Stimulated activated CD4-positive, alpha-beta T cell treated with anti-CD3 and anti-CD28 coated beads, Interleukin-1b, Interleukin-23, amount 100 ng/mL, for 24 hours (primary cell): ENCODE data around the gene KLHL36.

Source experiments
- DNase-seq, 4 experiments: peaks; one replicate each; pipeline ENCODE4 v3.0.0-alpha.2; 2020; ENCODE audit warnings: low read depth in 4 of 4, low spot score in 1 of 4

Gene KLHL36

DNA sequence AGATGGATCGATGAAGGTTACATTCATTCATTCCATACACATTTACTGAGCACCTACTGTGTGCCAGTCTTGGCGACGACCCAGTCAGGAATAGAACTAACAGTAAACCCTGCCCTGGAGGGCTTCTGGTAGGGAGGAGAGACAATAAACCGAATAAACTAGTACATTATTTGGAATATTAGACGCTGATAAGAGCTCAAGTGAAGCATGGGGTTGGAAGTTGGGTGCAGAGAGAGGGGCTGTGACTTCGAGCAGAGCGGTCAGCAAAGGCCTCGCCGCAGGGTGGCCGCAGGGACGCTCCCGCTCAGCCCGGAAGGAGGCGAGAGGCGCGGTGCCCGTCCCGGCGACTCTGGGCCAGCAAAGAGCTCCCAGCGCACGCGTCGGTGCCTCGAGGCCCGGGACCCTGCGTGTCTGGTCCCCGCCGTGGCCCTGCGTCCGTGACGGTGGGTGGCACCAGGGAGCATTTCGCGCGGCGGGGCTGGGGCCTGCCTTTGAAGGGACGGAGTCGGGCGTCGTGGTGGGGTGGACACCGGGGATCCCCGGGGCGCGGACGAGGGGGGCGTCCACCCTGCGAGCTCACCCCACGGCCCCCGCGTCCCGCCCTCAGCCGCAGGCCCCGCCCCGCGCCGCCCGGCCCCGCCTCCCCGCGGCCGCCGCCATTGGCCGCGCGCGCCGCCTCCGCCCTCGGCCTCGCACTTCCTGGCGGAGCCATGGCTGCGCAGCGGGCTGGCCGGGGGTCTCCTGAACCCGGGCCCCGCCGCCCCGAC is at the start of gene KLHL36:
TSS of gene KLHL36 (plus strand) at position 684 of the 767 bp plus-strand sequence. CDS start 2,357 bp downstream, outside the sequence.
- DNase-seq = peak; percentile 46 to 52 (median 48)

DNA sequence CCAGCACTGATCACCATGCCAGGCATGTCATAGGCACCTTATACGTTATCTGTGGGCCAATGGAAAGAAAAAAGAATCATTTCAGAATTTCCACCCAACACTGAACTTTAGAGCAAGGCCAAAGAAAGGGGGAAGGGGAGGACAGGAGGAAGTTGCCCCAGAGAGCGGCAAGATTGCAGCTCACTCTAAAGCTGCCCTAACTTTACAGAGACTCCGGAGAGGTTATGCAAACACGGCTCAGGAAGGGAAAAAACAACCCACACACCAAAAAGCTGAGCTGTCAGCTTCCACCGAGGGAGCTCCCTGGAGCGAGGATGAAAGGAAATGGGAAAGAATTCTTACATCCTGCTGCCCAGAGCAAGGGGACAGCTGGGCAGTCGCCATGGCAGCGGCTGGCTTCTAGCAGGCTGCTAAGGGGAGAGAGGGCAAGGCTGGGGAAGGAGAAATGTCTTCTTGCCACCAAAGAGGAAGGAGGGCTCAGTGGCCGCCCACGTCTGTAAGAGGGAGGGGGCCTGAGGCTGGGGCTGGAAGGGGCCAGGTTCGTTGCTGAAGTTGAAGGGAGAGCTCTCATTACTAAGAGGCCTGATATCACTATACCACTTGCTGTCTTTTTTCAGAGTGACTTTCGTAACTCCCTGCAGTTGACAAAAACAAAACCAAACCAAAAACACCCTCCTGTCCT is 48.6 kb upstream of the KLHL36 start:
- DNase-seq = peak in 2 of 4 experiments; percentile 57 to 70

DNA sequence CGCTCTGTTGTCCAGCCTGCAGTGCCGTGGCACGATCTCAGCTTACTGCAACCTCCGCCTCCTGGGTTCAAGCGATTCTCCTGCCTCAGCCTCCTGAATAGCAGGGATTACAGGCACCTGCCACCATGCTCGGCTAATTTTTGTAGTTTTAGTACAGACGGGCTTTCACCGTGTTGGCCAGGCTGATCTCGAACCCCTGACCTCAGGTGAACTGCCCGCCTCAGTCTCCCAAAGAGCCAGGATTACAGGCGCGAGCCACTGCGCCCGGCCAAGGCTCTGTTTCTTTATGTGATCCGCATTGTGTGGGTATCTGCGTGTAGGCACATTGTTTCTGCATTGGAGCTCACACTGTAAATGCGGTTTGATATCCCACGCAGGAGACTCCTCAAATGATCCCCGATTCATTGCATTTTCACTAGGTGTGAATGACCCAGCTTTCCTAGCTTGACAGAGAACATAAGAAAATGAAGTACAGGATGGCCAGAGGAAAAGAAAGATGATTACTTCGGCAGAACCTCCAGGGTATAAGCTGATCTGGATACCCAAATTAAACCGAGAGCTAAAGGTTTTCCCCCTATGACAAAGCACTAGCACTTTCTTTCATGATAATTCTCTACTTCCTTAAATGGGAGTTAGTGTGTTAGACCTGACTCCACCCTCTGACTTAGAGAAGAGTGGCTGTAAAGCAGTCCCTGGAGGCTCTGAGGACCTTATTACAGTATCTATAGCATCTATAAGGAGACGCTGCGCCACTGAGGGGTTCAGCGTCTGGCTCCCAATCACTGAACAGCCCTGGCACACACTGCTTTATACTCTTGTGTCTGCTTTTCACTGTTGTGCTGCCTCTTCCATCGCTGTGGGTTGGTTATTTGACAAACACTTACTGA is 47.7 kb upstream of the KLHL36 start:
- no peak for DNase-seq

DNA sequence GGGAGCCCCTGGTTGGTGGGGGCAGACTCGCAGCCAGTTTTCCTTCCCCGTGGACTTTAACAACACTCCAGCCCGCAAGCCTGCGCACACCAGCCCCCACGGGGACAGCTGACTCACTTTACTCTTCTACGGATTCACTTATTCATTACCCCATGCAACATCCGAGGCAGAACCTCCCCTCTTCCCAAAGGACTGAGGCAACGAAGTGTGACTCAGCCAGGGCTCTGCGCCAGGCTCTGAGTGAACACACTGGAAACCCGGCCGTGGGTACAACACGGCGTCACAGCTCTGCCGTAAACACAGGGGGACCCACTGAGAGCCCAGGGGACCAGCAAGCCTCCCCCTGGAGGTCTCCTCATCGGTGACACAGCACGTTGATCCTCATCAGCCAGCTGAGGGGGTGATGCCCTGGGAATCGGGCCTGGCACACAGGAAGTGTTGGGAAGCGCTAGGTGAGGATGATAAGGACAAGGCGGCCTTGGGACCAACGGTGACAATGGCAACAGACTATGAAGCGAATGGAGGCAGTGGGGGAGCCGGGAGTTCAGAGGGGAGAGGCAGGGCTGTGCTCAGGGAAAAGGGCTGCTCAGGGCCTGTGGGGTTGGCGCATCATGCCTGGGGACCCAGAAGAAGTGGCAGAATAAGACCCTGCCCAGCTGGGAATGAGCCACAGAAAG is 45.0 kb upstream of the KLHL36 start:
- DNase-seq = peak in 1 of 4 experiments; percentile 52

DNA sequence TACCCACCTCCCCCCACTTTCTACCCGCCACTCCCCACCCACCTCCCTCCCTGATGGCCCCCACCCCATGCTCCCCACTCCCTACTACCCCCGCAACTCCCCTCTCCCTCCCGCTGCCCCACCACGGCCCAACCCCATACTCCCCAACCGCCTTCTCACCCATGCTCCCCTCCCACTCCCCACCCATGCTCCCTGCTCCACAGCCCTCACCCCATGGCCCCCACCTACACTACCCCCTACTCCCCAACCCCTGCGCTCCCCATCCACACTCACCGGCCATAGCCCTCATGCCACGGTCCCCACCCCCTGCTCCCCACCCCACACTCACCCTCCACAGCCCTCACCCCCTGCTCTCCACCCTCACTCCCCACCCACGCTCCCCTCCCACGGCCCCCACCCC is 44.4 kb upstream of the KLHL36 start:
- no peak for DNase-seq

DNA sequence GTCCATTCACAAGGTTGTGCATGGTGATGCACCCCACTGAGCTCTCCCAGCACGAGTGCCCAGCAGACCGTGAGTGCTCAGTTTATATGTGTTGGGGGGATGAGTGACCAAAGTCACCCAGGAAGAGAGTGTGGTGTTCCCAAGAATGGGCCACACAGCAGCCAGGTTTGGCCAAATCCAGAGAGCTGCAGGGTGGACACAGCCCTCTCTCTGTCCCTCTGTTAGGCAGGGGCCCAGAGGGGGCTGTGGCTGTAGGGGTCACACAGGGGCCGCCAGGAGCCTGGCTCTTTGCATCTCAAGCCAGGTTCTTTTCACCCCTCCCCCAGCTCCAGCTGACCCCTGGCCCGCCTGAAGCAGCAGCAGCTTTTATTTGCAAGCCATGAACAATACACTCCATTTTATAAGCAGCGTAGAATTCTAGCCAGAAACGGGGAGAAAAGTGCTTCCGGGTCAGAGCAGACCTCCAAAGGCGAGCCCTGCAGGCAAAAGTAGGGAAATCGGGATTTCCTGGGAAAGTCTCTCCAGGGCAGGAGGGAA is 43.8 kb upstream of the KLHL36 start:
- no peak for DNase-seq

DNA sequence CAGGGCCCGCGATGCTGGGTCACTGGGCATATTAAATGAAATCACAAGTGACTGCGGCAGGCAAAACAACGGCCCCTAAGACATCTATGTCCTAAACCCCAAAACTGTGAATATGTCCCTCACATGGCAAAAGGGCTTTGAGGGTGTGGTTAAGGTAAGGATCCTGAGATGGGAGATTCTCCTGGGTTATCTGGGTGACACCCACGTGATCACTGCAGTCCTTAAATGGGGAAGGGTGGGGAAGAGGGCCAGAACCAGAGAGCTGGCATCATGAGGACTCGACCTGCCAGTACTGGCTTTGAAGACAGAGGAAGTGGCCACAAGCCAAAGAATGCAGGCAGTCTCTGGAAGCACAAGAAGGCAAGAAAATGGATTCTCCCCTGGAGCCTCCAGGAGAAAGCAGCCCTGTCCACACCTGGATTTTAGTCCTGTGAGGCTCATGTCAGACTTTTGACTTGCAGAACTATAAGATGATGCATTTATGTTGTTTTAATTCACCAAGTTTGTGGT is 42.9 kb upstream of the KLHL36 start:
- no peak for DNase-seq

DNA sequence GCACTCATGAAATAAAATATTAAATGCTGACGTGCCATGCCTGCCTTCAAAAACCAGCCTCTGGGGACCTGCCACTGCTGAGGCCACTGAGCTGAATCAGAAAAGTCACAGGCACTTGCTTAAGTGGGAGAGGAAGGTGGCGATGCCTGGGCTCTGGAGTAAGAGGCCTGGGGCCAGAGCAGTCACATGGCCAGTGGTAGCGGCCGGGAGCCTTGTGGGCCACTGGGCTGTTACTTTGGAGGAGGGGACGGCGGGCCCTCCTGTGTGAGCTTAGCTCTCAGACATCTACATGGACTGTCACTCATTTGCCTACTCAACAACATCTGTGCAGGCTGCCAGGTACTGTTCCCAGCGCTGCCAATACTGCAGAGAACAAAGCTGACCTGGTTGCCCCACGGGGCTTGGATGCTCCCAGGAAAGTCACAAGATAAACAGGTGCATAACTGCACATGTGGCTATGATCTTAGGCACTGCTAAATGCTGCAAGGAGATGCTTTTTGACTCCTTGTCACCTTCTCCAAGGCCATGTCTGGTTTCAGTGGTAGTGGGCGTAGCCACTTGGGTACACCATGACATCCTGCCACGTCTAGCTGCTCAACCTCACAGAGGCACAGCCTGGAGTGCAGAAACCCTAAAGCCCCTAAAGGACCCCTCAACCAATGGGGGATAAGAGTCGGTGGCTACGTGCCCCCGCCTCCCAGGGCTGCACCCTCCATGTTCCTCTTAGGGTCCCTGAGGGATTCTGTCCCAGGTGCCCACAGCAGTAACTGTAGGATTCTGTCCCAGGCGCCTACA is 42.0 kb upstream of the KLHL36 start:
- DNase-seq = no peak

DNA sequence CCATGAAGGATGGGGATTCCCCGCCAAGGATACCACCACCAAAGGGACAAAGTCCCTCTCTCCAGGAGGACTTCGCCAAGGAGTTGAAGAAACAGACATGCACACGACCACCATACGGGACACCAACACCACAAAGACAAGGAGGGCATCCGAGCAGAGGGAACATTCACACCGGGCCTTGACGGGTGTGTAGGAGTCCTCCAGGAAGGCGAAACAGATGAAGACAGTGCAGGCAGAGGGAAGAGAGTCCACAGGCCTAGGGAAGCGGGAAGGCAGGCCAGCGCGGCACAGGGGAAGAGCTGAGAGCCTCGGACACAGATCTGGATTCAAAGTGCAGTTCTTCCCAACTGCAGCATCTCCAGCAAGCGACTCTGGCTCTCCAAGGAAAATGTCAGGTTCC is 41.2 kb upstream of the KLHL36 start:
- no peak for DNase-seq

DNA sequence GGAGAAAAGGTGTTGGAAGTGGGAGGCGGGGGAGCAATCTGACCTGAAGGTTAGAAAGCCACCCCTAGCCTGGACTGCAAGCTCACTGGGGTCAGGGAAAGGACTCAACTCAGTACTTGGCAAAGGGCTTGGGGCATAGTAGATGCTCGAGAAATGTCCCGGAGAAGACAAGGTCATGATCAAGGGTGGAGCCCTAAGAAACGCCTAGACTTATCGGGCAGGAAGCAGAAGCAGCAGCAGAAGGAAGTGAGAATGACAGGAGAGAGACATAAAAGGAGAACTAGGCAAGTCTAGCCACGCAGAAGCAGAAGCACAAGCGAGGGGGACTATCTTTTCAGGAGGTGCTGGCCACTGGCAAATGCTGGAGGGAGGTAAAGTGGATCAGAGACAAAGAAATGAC is 40.6 kb upstream of the KLHL36 start:
- DNase-seq = no peak

DNA sequence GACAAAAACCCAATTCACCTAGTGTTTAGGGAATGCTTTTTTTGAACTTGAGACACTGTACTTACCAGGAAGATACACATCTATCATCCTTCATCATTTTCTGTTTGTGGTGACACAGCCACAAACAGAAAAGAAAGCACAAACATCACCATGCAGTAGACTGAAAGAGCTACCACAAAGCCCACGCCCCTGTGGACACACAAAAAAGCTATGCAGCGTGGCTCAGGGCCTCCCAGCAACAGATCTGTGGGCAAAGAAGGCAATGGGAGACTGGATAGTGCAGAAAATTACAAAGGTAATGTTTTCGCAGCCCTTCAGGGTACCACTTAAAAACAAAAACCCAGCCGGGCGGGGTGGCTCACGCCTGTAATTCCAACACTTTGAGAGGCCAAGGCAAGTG is 40.0 kb upstream of the KLHL36 start:
- no peak for DNase-seq

DNA sequence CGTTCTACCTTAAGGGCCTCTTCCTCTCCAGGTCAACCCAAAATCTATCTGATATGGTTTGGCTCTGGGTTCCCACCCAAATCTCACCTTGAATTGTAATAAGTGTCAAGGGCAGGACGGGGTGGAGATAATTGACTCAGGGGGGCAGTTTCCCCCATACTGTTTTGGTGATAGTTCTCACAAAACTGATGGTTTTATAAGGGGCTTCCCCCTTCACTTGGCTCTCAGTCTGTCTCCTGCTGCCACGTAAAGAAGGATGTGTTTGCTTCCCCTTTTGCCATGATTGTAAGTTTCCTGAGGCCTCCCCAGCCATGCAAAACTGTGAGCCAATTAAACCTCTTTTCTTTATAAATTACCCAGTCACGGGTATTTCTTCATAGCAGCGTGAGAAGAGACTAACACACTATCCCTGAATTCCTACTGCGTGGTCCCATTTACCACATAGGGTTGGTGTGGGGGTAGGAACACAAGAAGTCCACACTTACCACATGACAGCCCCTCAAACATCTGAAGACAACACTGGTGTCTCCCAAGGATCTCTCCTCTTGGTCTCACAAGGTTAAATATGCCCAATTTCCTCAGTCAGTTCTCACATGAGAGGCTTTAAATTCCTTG is 38.6 kb upstream of the KLHL36 start:
- DNase-seq = no peak

DNA sequence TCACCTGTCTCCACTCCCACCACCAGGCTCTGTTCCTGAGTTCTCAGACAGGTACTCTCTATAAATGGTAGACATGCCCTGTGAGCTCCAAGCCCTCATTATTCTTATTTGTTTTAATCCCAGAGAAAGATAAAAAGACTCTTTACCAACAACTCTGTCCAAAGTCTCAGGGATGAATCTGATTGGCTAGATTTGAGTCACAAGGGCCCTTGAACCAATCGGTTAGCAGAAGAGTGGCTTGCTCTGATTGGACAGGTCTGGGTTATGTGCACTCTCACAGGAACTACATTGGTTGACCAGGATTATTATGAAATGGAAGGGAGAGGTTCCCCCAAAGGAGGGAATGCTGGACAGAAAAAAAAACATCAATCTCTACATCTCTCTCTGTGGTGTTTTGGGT is 37.9 kb upstream of the KLHL36 start:
- no peak for DNase-seq

DNA sequence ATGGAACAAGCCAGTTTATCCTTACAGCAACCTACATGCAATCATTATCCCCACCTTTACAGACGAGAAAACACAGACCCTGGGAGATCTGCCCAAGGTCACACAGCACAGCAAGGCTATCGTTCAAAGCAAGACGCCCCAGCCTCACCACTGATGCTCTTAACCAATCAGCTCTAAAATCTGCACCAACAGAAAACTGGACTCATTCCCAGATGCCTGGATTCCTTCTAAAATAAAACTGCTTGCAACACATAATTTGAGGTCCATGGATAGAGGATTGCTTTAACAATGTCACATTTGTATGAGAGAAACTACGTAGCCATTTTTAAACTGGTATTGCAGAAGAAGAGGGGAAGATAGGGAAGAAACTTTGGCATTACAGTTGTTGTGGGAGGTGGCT is 37.3 kb upstream of the KLHL36 start:
- DNase-seq = no peak

DNA sequence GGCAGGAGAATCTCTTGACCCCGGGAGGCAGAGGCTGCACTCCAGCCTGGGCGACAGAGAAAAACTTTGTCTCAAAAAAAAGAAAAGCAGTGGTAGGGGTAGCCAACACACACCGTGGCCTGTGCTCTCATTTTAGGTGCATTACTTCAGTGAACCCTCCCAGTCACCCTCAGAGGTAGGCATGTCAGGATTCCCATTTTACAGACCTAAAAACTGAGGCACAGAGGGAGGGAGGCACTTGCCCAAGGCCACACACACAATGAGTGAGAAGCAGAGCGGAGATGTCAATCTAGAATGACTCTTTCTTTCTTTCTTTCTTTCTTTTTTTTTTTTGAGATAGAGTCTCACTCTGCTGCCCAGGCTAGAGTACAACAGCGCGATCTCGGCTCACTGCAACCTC is 35.6 kb upstream of the KLHL36 start:
- DNase-seq = no peak

DNA sequence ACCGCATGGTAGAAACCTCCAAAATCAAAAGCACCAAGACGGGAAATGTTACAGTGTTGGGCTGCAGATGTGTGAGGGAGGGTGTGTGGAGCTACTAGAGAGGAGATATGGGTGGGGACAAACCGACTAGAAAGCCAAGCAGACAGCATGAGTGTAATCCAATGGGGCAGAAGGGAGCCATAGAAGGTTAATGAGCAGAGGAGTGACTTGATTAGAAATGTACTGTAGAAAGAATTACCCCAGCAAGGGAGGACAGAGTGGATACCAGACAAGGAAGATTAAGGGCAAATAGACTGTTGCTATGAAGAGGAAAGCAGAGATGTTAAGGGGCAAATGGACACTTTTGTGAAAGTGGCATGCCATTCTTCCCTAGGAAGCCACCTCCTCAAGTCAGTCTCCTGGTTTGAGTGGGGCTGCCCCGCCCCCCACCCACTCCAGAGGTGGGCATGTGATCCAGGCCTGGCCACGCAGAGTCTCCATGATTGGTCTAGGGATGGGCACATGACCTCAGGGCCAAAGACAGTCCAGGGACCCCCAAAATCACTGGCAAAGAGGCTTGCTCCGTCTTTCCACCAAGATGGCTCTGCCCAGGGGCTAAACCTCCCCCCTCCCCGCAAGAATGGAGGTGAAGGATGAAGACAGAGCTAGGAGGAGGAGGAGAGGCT is 34.8 kb upstream of the KLHL36 start:
- DNase-seq = no peak

DNA sequence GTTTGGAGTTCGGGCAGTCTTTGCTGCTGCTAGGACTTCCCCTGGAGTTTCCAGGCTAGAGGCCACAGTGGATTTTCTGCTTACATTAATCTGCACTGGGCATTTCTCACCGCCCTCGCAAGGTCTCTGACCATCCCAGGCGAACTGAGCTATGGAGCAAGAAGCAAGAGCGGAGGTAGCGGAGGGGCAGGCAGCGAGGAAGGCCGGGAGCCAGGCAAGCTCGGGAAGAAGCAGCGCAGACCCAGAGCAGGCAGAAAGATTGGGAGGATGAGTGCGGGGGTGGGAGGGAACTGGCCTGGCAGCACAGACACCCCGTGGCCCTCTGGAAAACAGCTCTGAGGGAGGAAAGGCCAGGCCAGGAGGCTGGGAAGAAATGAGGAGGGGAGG is 34.2 kb upstream of the KLHL36 start:
- DNase-seq = no peak

DNA sequence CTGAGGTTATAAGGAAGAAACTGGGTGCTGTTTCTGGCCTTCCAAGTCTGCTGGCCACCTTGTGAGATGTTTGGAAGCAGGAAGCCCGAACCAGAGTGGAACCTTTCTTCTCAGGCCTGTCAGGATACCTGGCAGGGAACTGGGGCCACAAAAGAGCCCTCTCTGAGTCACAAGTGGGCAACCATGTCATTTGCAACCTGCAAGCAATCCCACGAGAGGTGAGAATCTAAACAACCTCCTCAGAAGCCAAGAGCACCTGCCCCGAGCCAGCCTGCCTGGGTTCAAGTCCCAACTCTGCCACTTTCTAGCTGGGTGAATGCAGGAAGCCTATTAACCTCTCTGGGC is 33.7 kb upstream of the KLHL36 start:
- no peak for DNase-seq
